K562 (cell line): ENCODE measurements around the gene RBM17. TPM values are rescaled to one million over a fixed set of nuclear protein-coding genes. Genes with fewer than 3 reads are reported as not detected.
A peak's percentile ranks its signal among the peaks of the same experiment; 100 is the strongest.

Source experiments
- microRNA-seq: library from miRNA; unstranded; fragments of <30 nt; microRNA quantifications from one replicate; pipeline ENCODE4, GENCODE V29; 2018; ENCODE audit warnings: borderline microRNAs expressed
- polyA plus RNA-seq, 8 experiments: library from polyadenylated mRNA; depleted of rRNA in 4 of 8; stranded (reverse) in 5 of 8; unstranded in 3 of 8; fragments of >200 nt; fragmentation: Nextera tagmentation in 2 of 8; fragmentation: Illumina TruSeq in 1 of 8; extraction: Ambion mirVana in 2 of 8; extraction: Trizol in 1 of 8; gene quantifications; 2 replicates each; pipeline versions ENCODE4 v1.2.1 to v1.2.3, GENCODE V29; 2011 to 2014; ENCODE audit warnings: inconsistent platforms in 1 of 8, missing spikeins in 1 of 8
- small RNA-seq: library from RNA; depleted of rRNA; stranded (forward); fragments of <200 nt; gene quantifications from one replicate; pipeline ENCODE3, GENCODE V24; 2014
- total RNA-seq, 7 experiments: library from RNA; depleted of rRNA in 6 of 7; stranded (reverse); fragments of >200 nt in 6 of 7; fragmentation: Illumina TruSeq in 2 of 7; extraction: Trizol in 2 of 7; gene quantifications; 2 replicates each; pipeline versions ENCODE4 v1.2.1 to v1.2.3, GENCODE V29; 2011 to 2021; ENCODE audit warnings: low replicate concordance in 1 of 7

The RBM17 gene
- total and polyA plus RNA-seq, 9 of the 15 experiments (the other 6 are each of a cell fraction or from before 2014, with no cell fraction given): 23.6 to 217 (median 124) TPM

Small RNAs within 50 kb of the gene (microRNA-seq; reads per million reads assigned to microRNA genes)
- not detected for gene MIR3155A
- not detected for gene MIR3155B

Small RNAs within 50 kb of the gene (small RNA-seq; reads per million reads assigned to genes)
- 2.9 reads per million, percentile 87 among the genes with 10 or more reads in this experiment for gene MIR3155A

Other genes with a start within 250 kb of the RBM17 start
- 14.6 and 17.8 TPM in 2 replicates for gene ANKRD16, start 199.1 kb upstream of the RBM17 start, total RNA-seq (2014; rRNA removed)
- 4.1 and 4.2 TPM in 2 replicates for gene ANKRD16, start 199.1 kb upstream of the RBM17 start, total RNA-seq (2014; rRNA removed; fragmentation: Illumina TruSeq; extraction: Trizol)
- 9.0 and 9.5 TPM in 2 replicates for gene ANKRD16, start 199.1 kb upstream of the RBM17 start, total RNA-seq (2015; rRNA removed; fragmentation: Illumina TruSeq; extraction: Trizol)
- 13.9 and 14.2 TPM in 2 replicates for gene ANKRD16, start 199.1 kb upstream of the RBM17 start, total RNA-seq (2021)
- gene ANKRD16, start 199.1 kb upstream of the RBM17 start, polyA plus RNA-seq (2011; rRNA removed): 16.0 and 21.9 TPM in 2 replicates
- 8.6 and 8.9 TPM in 2 replicates for gene ANKRD16, start 199.1 kb upstream of the RBM17 start, polyA plus RNA-seq (2014; fragmentation: Illumina TruSeq; extraction: Trizol)
- 1 to 10 TPM; 1.5 to 2.2 TPM for gene ANKRD16, start 199.1 kb upstream of the RBM17 start, polyA plus RNA-seq (2014; fragmentation: Nextera tagmentation; extraction: Ambion mirVana)
- gene ANKRD16, start 199.1 kb upstream of the RBM17 start, polyA plus RNA-seq (2014; rRNA removed): 10.4 and 11.6 TPM in 2 replicates
- gene FBH1, start 198.8 kb upstream of the RBM17 start, total RNA-seq (2014; rRNA removed): 80.6 and 87.9 TPM in 2 replicates
- 77.7 and 77.8 TPM in 2 replicates for gene FBH1, start 198.8 kb upstream of the RBM17 start, total RNA-seq (2014; rRNA removed; fragmentation: Illumina TruSeq; extraction: Trizol)
- gene FBH1, start 198.8 kb upstream of the RBM17 start, total RNA-seq (2015; rRNA removed; fragmentation: Illumina TruSeq; extraction: Trizol): 107 and 108 TPM in 2 replicates
- 93.5 and 95.1 TPM in 2 replicates for gene FBH1, start 198.8 kb upstream of the RBM17 start, total RNA-seq (2021)
- gene FBH1, start 198.8 kb upstream of the RBM17 start, polyA plus RNA-seq (2011; rRNA removed): 85.6 and 89.2 TPM in 2 replicates
- gene FBH1, start 198.8 kb upstream of the RBM17 start, polyA plus RNA-seq (2014; fragmentation: Illumina TruSeq; extraction: Trizol): 66.3 and 70.1 TPM in 2 replicates
- gene FBH1, start 198.8 kb upstream of the RBM17 start, polyA plus RNA-seq (2014; fragmentation: Nextera tagmentation; extraction: Ambion mirVana): 10 to 100 TPM; 13.4 to 23.4 TPM
- gene FBH1, start 198.8 kb upstream of the RBM17 start, polyA plus RNA-seq (2014; rRNA removed): 69.7 and 73.1 TPM in 2 replicates
- gene IL15RA, start 111.5 kb upstream of the RBM17 start, total RNA-seq (2014; rRNA removed): 9.8 and 10.1 TPM in 2 replicates
- gene IL15RA, start 111.5 kb upstream of the RBM17 start, total RNA-seq (2014; rRNA removed; fragmentation: Illumina TruSeq; extraction: Trizol): 4.0 and 4.5 TPM in 2 replicates
- 4.7 and 5.2 TPM in 2 replicates for gene IL15RA, start 111.5 kb upstream of the RBM17 start, total RNA-seq (2015; rRNA removed; fragmentation: Illumina TruSeq; extraction: Trizol)
- 9.4 and 11.7 TPM in 2 replicates for gene IL15RA, start 111.5 kb upstream of the RBM17 start, total RNA-seq (2021)
- 8.0 and 18.3 TPM in 2 replicates for gene IL15RA, start 111.5 kb upstream of the RBM17 start, polyA plus RNA-seq (2011; rRNA removed)
- 10.6 and 11.2 TPM in 2 replicates for gene IL15RA, start 111.5 kb upstream of the RBM17 start, polyA plus RNA-seq (2014; fragmentation: Illumina TruSeq; extraction: Trizol)
- gene IL15RA, start 111.5 kb upstream of the RBM17 start, polyA plus RNA-seq (2014; fragmentation: Nextera tagmentation; extraction: Ambion mirVana): 1 to 10 TPM; 1.2 to 2.0 TPM
- gene IL15RA, start 111.5 kb upstream of the RBM17 start, polyA plus RNA-seq (2014; rRNA removed): 8.7 and 9.9 TPM in 2 replicates
- not detected in 2 replicates for gene IL2RA, start 26.7 kb upstream of the RBM17 start, total RNA-seq (2014; rRNA removed)
- not detected in 2 replicates for gene IL2RA, start 26.7 kb upstream of the RBM17 start, total RNA-seq (2014; rRNA removed; fragmentation: Illumina TruSeq; extraction: Trizol)
- not detected in 2 replicates for gene IL2RA, start 26.7 kb upstream of the RBM17 start, total RNA-seq (2015; rRNA removed; fragmentation: Illumina TruSeq; extraction: Trizol)
- gene IL2RA, start 26.7 kb upstream of the RBM17 start, total RNA-seq (2021): 0.95 and 1.1 TPM in 2 replicates
- gene IL2RA, start 26.7 kb upstream of the RBM17 start, polyA plus RNA-seq (2011; rRNA removed): not detected in 2 replicates
- gene IL2RA, start 26.7 kb upstream of the RBM17 start, polyA plus RNA-seq (2014; fragmentation: Illumina TruSeq; extraction: Trizol): not detected in 2 replicates
- not detected for gene IL2RA, start 26.7 kb upstream of the RBM17 start, polyA plus RNA-seq (2014; fragmentation: Nextera tagmentation; extraction: Ambion mirVana)
- not detected in 2 replicates for gene IL2RA, start 26.7 kb upstream of the RBM17 start, polyA plus RNA-seq (2014; rRNA removed)
- 7.1 and 8.7 TPM in 2 replicates for gene PFKFB3, start 113.9 kb downstream of the RBM17 start, total RNA-seq (2014; rRNA removed)
- gene PFKFB3, start 113.9 kb downstream of the RBM17 start, total RNA-seq (2014; rRNA removed; fragmentation: Illumina TruSeq; extraction: Trizol): 7.3 and 8.5 TPM in 2 replicates
- 7.8 and 8.5 TPM in 2 replicates for gene PFKFB3, start 113.9 kb downstream of the RBM17 start, total RNA-seq (2015; rRNA removed; fragmentation: Illumina TruSeq; extraction: Trizol)
- gene PFKFB3, start 113.9 kb downstream of the RBM17 start, total RNA-seq (2021): 21.1 and 21.6 TPM in 2 replicates
- 7.8 and 11.2 TPM in 2 replicates for gene PFKFB3, start 113.9 kb downstream of the RBM17 start, polyA plus RNA-seq (2011; rRNA removed)
- gene PFKFB3, start 113.9 kb downstream of the RBM17 start, polyA plus RNA-seq (2014; fragmentation: Illumina TruSeq; extraction: Trizol): 15.0 TPM in 2 replicates
- under 1 TPM; 0.46 to 0.73 TPM for gene PFKFB3, start 113.9 kb downstream of the RBM17 start, polyA plus RNA-seq (2014; fragmentation: Nextera tagmentation; extraction: Ambion mirVana)
- 8.4 and 10.4 TPM in 2 replicates for gene PFKFB3, start 113.9 kb downstream of the RBM17 start, polyA plus RNA-seq (2014; rRNA removed)